H1 (cell line): ENCODE data around the gene ZNF23. TPM values are rescaled to one million over a fixed set of nuclear protein-coding genes. Genes with fewer than 3 reads are reported as not detected.

Source experiments
- CTCF ChIA-PET: fragments of 300-600 bp; sonication (Branson Sonifier 250); formaldehyde crosslinking; loops from one replicate; lab custom pipeline; 2021; ENCODE audit not compliant: partially characterized antibody; lab: Charles Lee
- POLR2A ChIA-PET: fragments of 300-600 bp; sonication (Branson Sonifier 250); formaldehyde crosslinking; loops from one replicate; lab custom pipeline; 2021; ENCODE audit warnings: inconsistent platforms; ENCODE audit not compliant: partially characterized antibody; lab: Charles Lee
- DNase-seq, 2 experiments: peaks; one replicate each; pipeline versions ENCODE4 v3.0.0 to v3.0.0-alpha.2; 2010 to 2022; ENCODE audit warnings: low spot score in 2 of 2, low read depth in 1 of 2, mixed read lengths in 1 of 2
- FAIRE-seq: peaks from 2 replicates; lab custom pipeline; 2011; peaks lifted over from hg19 to GRCh38; lab: Jason Lieb, UNC
- H2AFZ ChIP-seq: 2 replicates; pipeline ENCODE4 v1.8.1; 2012; ENCODE audit warnings: low read length, inconsistent platforms
- H2AK5ac ChIP-seq: 2 replicates; pipeline ENCODE4 v1.6.1; 2013; ENCODE audit warnings: low read depth, low read length
- H2BK120ac ChIP-seq: replicated peaks from 2 replicates; pipeline ENCODE3; 2013; ENCODE audit warnings: low read depth, low read length, inconsistent platforms
- H2BK12ac ChIP-seq: 2 replicates; pipeline ENCODE4 v1.6.1; 2013; ENCODE audit warnings: low read depth, low read length
- H2BK15ac ChIP-seq: 2 replicates; pipeline ENCODE4 v1.6.1; 2013; ENCODE audit warnings: low read length
- H2BK20ac ChIP-seq: 2 replicates; pipeline ENCODE4 v1.6.1; 2013; ENCODE audit warnings: low read length
- H2BK5ac ChIP-seq: 2 replicates; pipeline ENCODE4 v1.6.1; 2013; ENCODE audit warnings: low read depth, low read length
- H3K14ac ChIP-seq: 2 replicates; pipeline ENCODE4 v1.6.1; 2013; ENCODE audit warnings: inconsistent platforms; ENCODE audit not compliant: insufficient read length
- H3K18ac ChIP-seq: 2 replicates; pipeline ENCODE4 v1.6.1; 2013; ENCODE audit warnings: low read length; ENCODE audit errors: extremely low read depth
- H3K23ac ChIP-seq: 2 replicates; pipeline ENCODE4 v1.6.1; 2013; ENCODE audit warnings: inconsistent platforms; ENCODE audit not compliant: insufficient read length
- H3K23me2 ChIP-seq: 2 replicates; pipeline ENCODE4 v1.6.1; 2013; ENCODE audit warnings: low read depth, low read length
- H3K27ac ChIP-seq: 2 replicates; pipeline ENCODE4 v1.6.1; 2011; ENCODE audit warnings: low read depth, low read length, inconsistent platforms
- H3K27me3 ChIP-seq, 4 experiments: replicated peaks in 1 of 4; 1 replicate in 1 of 4; 2 replicates in 3 of 4; pipeline versions ENCODE4 v1.6.1 to v1.8.1; 2011 to 2013; ENCODE audit warnings: low read length in 3 of 4, mild to moderate bottlenecking in 3 of 4, inconsistent platforms in 2 of 4, mixed read lengths in 2 of 4, moderate library complexity in 1 of 4; ENCODE audit not compliant: control insufficient read depth in 3 of 4, insufficient read depth in 3 of 4; ENCODE audit errors: extremely low read depth in 1 of 4
- H3K36me3 ChIP-seq, 4 experiments: 2 replicates each; pipeline versions ENCODE4 v1.6.1 to v1.8.1; 2011 to 2013; ENCODE audit warnings: mild to moderate bottlenecking in 4 of 4, low read length in 3 of 4, moderate library complexity in 2 of 4, control low read depth in 1 of 4, inconsistent platforms in 1 of 4; ENCODE audit not compliant: insufficient read depth in 4 of 4, control insufficient read depth in 2 of 4
- H3K4ac ChIP-seq: replicated peaks from 2 replicates; pipeline ENCODE3; 2013; ENCODE audit warnings: low read length, low read depth, mixed read lengths, inconsistent platforms; ENCODE audit not compliant: insufficient read length
- H3K4me1 ChIP-seq, 4 experiments: replicated peaks in 1 of 4; 1 replicate in 1 of 4; 2 replicates in 3 of 4; pipeline versions ENCODE4 v1.6.1 to v1.8.1; 2011 to 2013; ENCODE audit warnings: low read length in 3 of 4, inconsistent platforms in 2 of 4, mixed read lengths in 1 of 4; ENCODE audit not compliant: insufficient read depth in 4 of 4, control insufficient read depth in 3 of 4
- H3K4me2 ChIP-seq, 2 experiments: 2 replicates each; pipeline versions ENCODE4 v1.6.1 to v1.8.1; 2011 to 2013; ENCODE audit warnings: low read depth in 2 of 2, low read length in 2 of 2, control low read depth in 1 of 2, inconsistent platforms in 1 of 2, mild to moderate bottlenecking in 1 of 2; ENCODE audit not compliant: insufficient read depth in 1 of 2
- H3K4me3 ChIP-seq, 4 experiments: fragments of 200-600, 300-600 bp in 1 of 4; sonication (generic), shearing (Covaris generic), sonication (Bioruptor Twin) in 1 of 4; 2 replicates each; pipeline versions ENCODE4 v1.5.1 to v1.8.1; 2011 to 2016; ENCODE audit warnings: low read length in 4 of 4, low read depth in 3 of 4, control low read depth in 2 of 4, inconsistent platforms in 2 of 4, mild to moderate bottlenecking in 2 of 4, mixed read lengths in 1 of 4, moderate library complexity in 1 of 4; ENCODE audit not compliant: insufficient read depth in 2 of 4; ENCODE audit errors: extremely low read depth in 1 of 4
- H3K56ac ChIP-seq: replicated peaks from 2 replicates; pipeline ENCODE3; 2013; ENCODE audit warnings: low read depth, mild to moderate bottlenecking, mixed read lengths, low read length, inconsistent platforms; ENCODE audit not compliant: insufficient read length
- H3K79me1 ChIP-seq: 2 replicates; pipeline ENCODE4 v1.6.1; 2013; ENCODE audit warnings: low read depth, low read length, control low read depth
- H3K79me2 ChIP-seq, 2 experiments: 2 replicates each; pipeline versions ENCODE4 v1.6.1 to v1.8.1; 2012 to 2013; ENCODE audit warnings: low read length in 2 of 2, mild to moderate bottlenecking in 2 of 2, inconsistent platforms in 1 of 2; ENCODE audit not compliant: insufficient read depth in 2 of 2, control insufficient read depth in 1 of 2
- H3K9ac ChIP-seq, 4 experiments: replicated peaks in 1 of 4; 1 replicate in 1 of 4; 2 replicates in 3 of 4; pipeline versions ENCODE4 v1.6.1 to v1.8.1; 2011 to 2013; ENCODE audit warnings: low read depth in 3 of 4, low read length in 3 of 4, control low read depth in 2 of 4, mild to moderate bottlenecking in 2 of 4, moderate library complexity in 2 of 4, inconsistent platforms in 1 of 4; ENCODE audit errors: extremely low read depth in 1 of 4
- H3K9me3 ChIP-seq, 2 experiments: 2 replicates each; pipeline versions ENCODE4 v1.6.1 to v1.8.1; 2012 to 2013; ENCODE audit warnings: mild to moderate bottlenecking in 2 of 2, moderate library complexity in 2 of 2, control low read depth in 1 of 2, inconsistent platforms in 1 of 2, low read depth in 1 of 2, low read length in 1 of 2, mixed read lengths in 1 of 2; ENCODE audit not compliant: insufficient read depth in 2 of 2
- H4K20me1 ChIP-seq, 2 experiments: replicated peaks in 1 of 2; 2 replicates each; pipeline versions ENCODE3 to v1.8.1; 2011 to 2013; ENCODE audit warnings: inconsistent platforms in 2 of 2, low read length in 2 of 2, mild to moderate bottlenecking in 1 of 2; ENCODE audit not compliant: insufficient read depth in 2 of 2, control insufficient read depth in 1 of 2
- H4K5ac ChIP-seq: 2 replicates; pipeline ENCODE4 v1.6.1; 2013; ENCODE audit warnings: low read length, low read depth, mixed read lengths, inconsistent platforms; ENCODE audit not compliant: insufficient read length
- H4K8ac ChIP-seq: 2 replicates; pipeline ENCODE4 v1.8.0; 2013; ENCODE audit warnings: mild to moderate bottlenecking, moderate library complexity, low read length, inconsistent platforms; ENCODE audit not compliant: insufficient read depth; ENCODE audit errors: extremely low read depth
- H4K91ac ChIP-seq: replicated peaks from 2 replicates; pipeline ENCODE3; 2013; ENCODE audit warnings: low read length, mixed read lengths, inconsistent platforms; ENCODE audit not compliant: insufficient read length
- CBX8 ChIP-seq: fragments of 300-800, 300-1000 bp; sonication (generic); IDR thresholded peaks from 2 replicates; pipeline ENCODE4 v1.7.1; 2016; ENCODE audit warnings: low read depth, low read length, borderline replicate concordance
- CREB1 ChIP-seq: IDR thresholded peaks from 2 replicates; pipeline ENCODE4 v1.6.1; 2012; ENCODE audit warnings: inconsistent platforms
- CTBP2 ChIP-seq: IDR thresholded peaks from 2 replicates; pipeline ENCODE4 v1.7.0; 2011; ENCODE audit warnings: borderline replicate concordance, mild to moderate bottlenecking, moderate library complexity, mixed read lengths, low read length; ENCODE audit not compliant: insufficient read depth, insufficient read length
- EGR1 ChIP-seq: IDR thresholded peaks from 2 replicates; pipeline ENCODE4 v1.6.1; 2011; ENCODE audit warnings: low read depth, low read length, borderline replicate concordance
- EZH2 ChIP-seq: fragments of 200-600 bp; sonication (generic); IDR thresholded peaks from 2 replicates; pipeline ENCODE4 v1.7.1; 2012; ENCODE audit warnings: low read depth, mild to moderate bottlenecking, moderate library complexity, low read length, inconsistent platforms; ENCODE audit not compliant: severe bottlenecking
- JUND ChIP-seq: IDR thresholded peaks from 2 replicates; pipeline ENCODE4 v1.6.1; 2011; ENCODE audit warnings: mild to moderate bottlenecking, improper control_type of control experiment, low read length
- MAFK ChIP-seq: IDR thresholded peaks from 2 replicates; pipeline ENCODE4 v1.6.1; 2012; ENCODE audit warnings: low read depth, mild to moderate bottlenecking, improper control_type of control experiment, low read length
- POLR2AphosphoS5 ChIP-seq: IDR thresholded peaks from 2 replicates; pipeline ENCODE4 v1.6.1; 2011; ENCODE audit warnings: low read depth, low read length
- SP4 ChIP-seq: IDR thresholded peaks from 2 replicates; pipeline ENCODE4 v1.6.1; 2012; ENCODE audit warnings: low read length, inconsistent platforms
- SRF ChIP-seq: IDR thresholded peaks from 2 replicates; pipeline ENCODE4 v1.6.1; 2011; ENCODE audit warnings: mild to moderate bottlenecking, low read depth, low read length, moderate library complexity
- TAF1 ChIP-seq: IDR thresholded peaks from 2 replicates; pipeline ENCODE4 v1.6.1; 2011; ENCODE audit warnings: mild to moderate bottlenecking, low read depth, low read length
- TAF7 ChIP-seq: optimal IDR thresholded peaks from 2 replicates; pipeline ENCODE3; 2011; ENCODE audit warnings: low read depth, mild to moderate bottlenecking, inconsistent platforms, low read length, moderate library complexity, borderline replicate concordance
- TBP ChIP-seq: IDR thresholded peaks from 2 replicates; pipeline ENCODE4 v1.6.1; 2011; ENCODE audit warnings: low read depth, low read length, improper control_type of control experiment
- YY1 ChIP-seq: IDR thresholded peaks from 2 replicates; pipeline ENCODE4 v1.6.1; 2011; ENCODE audit warnings: low read depth, mild to moderate bottlenecking, low read length
- WGBS, 2 experiments: shearing (Covaris generic) in 1 of 2; methylation state at CpG; one replicate each; pipeline versions ENCODE4 v1.1.6 to v1.1.7; 2013 to 2015; ENCODE audit warnings: low lambda C conversion rate in 2 of 2, mixed read lengths in 2 of 2, inconsistent platforms in 1 of 2, low coverage in 1 of 2, missing lambda C conversion rate in 1 of 2; ENCODE audit not compliant: insufficient replicate concordance in 2 of 2, insufficient coverage in 1 of 2, insufficient read length in 1 of 2; ENCODE audit errors: extremely low coverage in 1 of 2, missing lambda C conversion rate in 1 of 2; 5-methylcytosine and 5-hydroxymethylcytosine counted together
- polyA plus RNA-seq, 7 experiments: library from polyadenylated mRNA; depleted of rRNA in 3 of 7; stranded (reverse) in 5 of 7; unstranded in 2 of 7; fragments of >200 nt in 5 of 7; fragments of 200-250 nt in 2 of 7; gene quantifications; 1 replicate in 5 of 7; 2 replicates in 1 of 7; 4 replicates in 1 of 7; pipeline versions ENCODE4 v1.2.1 to v1.2.3, GENCODE V29; 2011 to 2013; ENCODE audit warnings: missing spikeins in 2 of 7, mixed read lengths in 2 of 7
- total RNA-seq: library from RNA; stranded (reverse); fragmentation: NEBNext Ultra II Directional; extraction: Animal tissue kit (Norgen Biotek cat#: 25700); gene quantifications from 2 replicates; pipeline ENCODE4 v1.2.1, GENCODE V29; 2021
- TF ChIP-seq, protein P1 (sequence below): IDR thresholded peaks from 2 replicates; pipeline ENCODE4 v1.6.1; 2011; ENCODE audit warnings: low read length, improper control_type of control experiment

The ZNF23 gene
- total and polyA plus RNA-seq, 2 of the 8 experiments (the other 6 are each of a cell fraction or from before 2014, with no cell fraction given): 2.4 to 10.2 TPM

DNA sequence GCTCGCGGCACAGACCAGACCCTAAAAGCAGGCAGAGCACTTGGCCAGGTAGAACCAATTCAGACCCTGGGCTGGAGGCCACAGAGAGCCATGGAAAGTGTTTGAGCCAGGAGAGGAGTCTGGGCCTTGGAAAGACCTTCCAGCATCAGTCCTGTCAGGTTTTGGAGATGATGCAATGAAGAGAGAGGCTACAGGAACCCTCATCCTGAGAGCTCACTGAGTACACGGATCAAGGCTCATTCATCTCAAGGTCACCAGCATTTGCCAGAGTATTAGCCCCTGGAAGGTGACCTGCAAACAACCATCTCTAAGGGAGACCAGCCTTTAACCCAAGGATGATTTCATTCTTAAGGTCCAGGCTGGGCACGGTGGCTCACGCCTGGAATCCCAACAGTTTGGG lies 48.0 kb downstream of the ZNF23 start:
- H2BK5ac ChIP-seq: no peak overlapping the region
- no peaks in the 10 kb centered on the region for H3K9me3 ChIP-seq
- 94% methylated on average over 5 of the region's 5 CpGs; no CpG with 5 or more reads in 1 of the 2 experiments for WGBS, 2 experiments
- H2BK15ac ChIP-seq: no peak overlapping the region
- H3K4ac ChIP-seq: no peak overlapping the region
- H2AFZ ChIP-seq: no peak overlapping the region
- H3K79me2 ChIP-seq: no peaks in the 10 kb centered on the region
- FAIRE-seq (no peak), DNase-seq (no peak)
- ChIA-PET CTCF (interaction anchor here (0.6 to 6.3 kb wide), 15 partner anchors 11 to 609 kb away, joined by 3 to 99 read pairs (median 15); no protein-coding TSS in a partner anchor), POLR2A (no interaction called here)
- no peak overlapping the region for H3K4me3 ChIP-seq
- no peaks in the 10 kb centered on the region for H4K20me1 ChIP-seq
- no peak overlapping the region for H2BK120ac ChIP-seq
- H3K79me1 ChIP-seq: peaks cover 2% of the 10 kb centered on the region; the same call in 1 of the 2 replicates
- H3K36me3 ChIP-seq: no peaks in the 10 kb centered on the region
- H3K23ac ChIP-seq: no peak overlapping the region
- peaks cover 0 to 4% (median 0%) of the 10 kb centered on the region in 4 experiments; a peak in 2 of 7 replicates for H3K4me1 ChIP-seq
- H3K27me3 ChIP-seq: peaks cover 0 to 2% (median under 1%) of the 10 kb centered on the region in 4 experiments; a peak in 1 of 7 replicates
- H3K4me2 ChIP-seq: no peak overlapping the region
- H3K18ac ChIP-seq: no peak overlapping the region
- no peak overlapping the region for H3K56ac ChIP-seq
- H4K8ac ChIP-seq: no peak overlapping the region
- H4K91ac ChIP-seq: no peak overlapping the region
- H2BK20ac ChIP-seq: no peak overlapping the region
- no peak overlapping the region for H3K9ac ChIP-seq
- no peak overlapping the region for H2AK5ac ChIP-seq
- H4K5ac ChIP-seq: no peak overlapping the region
- H2BK12ac ChIP-seq: no peak overlapping the region
- H3K23me2 ChIP-seq: peaks cover 2% of the 10 kb centered on the region
- H3K27ac ChIP-seq: no peak overlapping the region
- H3K14ac ChIP-seq: no peak overlapping the region
- no peak for TF ChIP-seq JUND
- TF ChIP-seq POLR2AphosphoS5: no peak
- TF ChIP-seq YY1: no peak
- no peak for TF ChIP-seq TAF7
- no peak for TF ChIP-seq MAFK
- no peak for TF ChIP-seq TAF1
- TF ChIP-seq CREB1: no peak
- no peak for TF ChIP-seq EGR1
- no peak for TF ChIP-seq TBP
- no peak for TF ChIP-seq SP4
- TF ChIP-seq SRF: no peak
- TF ChIP-seq CBX8: no peak
- TF ChIP-seq, protein P1, sequence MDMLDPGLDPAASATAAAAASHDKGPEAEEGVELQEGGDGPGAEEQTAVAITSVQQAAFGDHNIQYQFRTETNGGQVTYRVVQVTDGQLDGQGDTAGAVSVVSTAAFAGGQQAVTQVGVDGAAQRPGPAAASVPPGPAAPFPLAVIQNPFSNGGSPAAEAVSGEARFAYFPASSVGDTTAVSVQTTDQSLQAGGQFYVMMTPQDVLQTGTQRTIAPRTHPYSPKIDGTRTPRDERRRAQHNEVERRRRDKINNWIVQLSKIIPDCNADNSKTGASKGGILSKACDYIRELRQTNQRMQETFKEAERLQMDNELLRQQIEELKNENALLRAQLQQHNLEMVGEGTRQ: no peak
- no peak for TF ChIP-seq CTBP2
- TF ChIP-seq EZH2: no peak
